ENCODE measurements around the gene VPS13D. TPM values are rescaled to one million over a fixed set of nuclear protein-coding genes. Genes with fewer than 3 reads are reported as not detected.

The VPS13D gene
- total RNA-seq, 4 donors from 2014 or later = 88.3 to 123 (median 113) TPM

DNA sequence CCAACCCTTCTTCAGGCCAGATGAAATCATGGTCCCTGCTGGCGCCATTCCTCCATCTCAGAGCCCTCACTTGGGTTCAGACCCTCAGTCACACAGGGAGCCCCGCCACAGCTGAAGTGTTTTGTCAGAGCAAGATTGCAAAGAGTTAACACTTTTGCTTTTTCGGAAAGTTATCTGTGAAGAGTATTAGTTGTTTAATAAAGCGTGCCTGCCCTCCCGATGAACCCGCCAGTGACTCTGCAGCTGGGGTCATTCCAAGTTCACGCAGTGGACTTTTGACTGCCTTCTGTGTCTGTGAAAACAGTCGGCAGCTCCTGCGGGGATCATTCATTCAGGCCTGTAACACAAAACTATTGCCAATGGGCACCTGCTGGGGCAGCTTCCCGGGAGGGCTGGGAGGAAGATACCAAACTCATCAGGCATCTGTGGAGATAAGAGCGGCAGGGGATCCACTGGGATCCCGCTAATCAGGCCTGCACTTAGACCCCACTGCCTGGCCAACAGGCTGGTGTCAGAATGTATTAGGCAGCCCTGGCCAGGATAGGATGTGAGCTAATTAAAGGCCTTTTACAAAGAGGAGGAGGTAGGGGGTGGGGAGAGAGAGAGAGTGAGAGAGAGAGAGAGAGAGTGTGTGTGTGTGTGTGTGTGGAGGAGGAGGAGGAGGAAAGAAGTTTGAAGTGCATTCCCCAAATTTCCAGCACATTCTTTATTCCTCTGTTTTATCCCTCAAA lies 203.7 kb downstream of the VPS13D start:
- Histone ChIP-seq H3K9me3 (no peaks in the 10 kb centered on the region), H3K4me1 (peaks cover 0 to 29% (median 5%) of the 10 kb centered on the region in 4 donors), H3K4me3 (no peak overlapping the region), H3K27me3 (no peaks in the 10 kb centered on the region), H3K36me3 (peaks cover 0 to 7% (median 0%) of the 10 kb centered on the region in 3 donors), H3K27ac (peak overlapping the region; percentile 8 to 66 (median 46))
- TF ChIP-seq POLR2A (IDR thresholded peaks at IDR 0.05) (no peak), CTCF (IDR thresholded peaks at IDR 0.05) (no peak)
- peak in 2 of 3 donors; percentile 71 to 75 for DNase-seq

- H3K27ac ChIP-seq = peak overlapping the region; percentile 8 to 66 (median 46)
Observed at GRCh38 chr1:12434174-12434573, 204.3 kb downstream of the VPS13D start.

DNA sequence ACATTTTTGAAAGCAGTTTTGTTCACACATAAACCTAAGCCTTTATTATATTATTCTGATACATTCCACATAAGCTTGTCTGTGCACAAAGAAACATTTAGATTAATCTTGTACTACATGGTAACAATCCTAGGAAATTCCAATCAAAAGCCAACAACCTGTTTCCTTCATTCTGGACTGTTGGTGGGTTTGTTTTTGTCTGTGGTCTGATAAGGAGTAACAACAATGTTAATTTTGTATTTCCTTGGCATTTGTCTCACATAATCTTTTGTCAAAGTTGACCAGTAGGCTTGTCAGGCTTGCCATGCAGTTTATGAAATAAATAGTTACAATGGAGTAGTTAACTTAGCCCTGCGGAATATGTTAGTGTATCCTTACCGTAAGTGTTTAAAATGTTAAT lies 204.9 kb downstream of the VPS13D start:
- Histone ChIP-seq H3K36me3 (peaks cover 0 to 11% (median 0%) of the 10 kb centered on the region in 3 donors), H3K9me3 (no peaks in the 10 kb centered on the region), H3K27me3 (no peaks in the 10 kb centered on the region), H3K4me3 (no peak overlapping the region), H3K27ac (peak overlapping the region in 3 of 4 donors; percentile 38 to 66 (median 54)), H3K4me1 (peaks cover 0 to 29% (median 5%) of the 10 kb centered on the region in 4 donors)
- no peak for DNase-seq
- no peak for TF ChIP-seq POLR2A (IDR thresholded peaks at IDR 0.05)
- no peak for TF ChIP-seq CTCF (IDR thresholded peaks at IDR 0.05)

More at GRCh38 chr1:12434174-12434573, 204.3 kb downstream of the VPS13D start:
- DNase-seq = peak in 1 of 3 donors; percentile 72
- H3K27me3 ChIP-seq = no peaks in the 10 kb centered on the region
- TF ChIP-seq POLR2A (IDR thresholded peaks at IDR 0.05) (no peak), CTCF (IDR thresholded peaks at IDR 0.05) (no peak)
- no peak overlapping the region for H3K4me3 ChIP-seq
- no peaks in the 10 kb centered on the region for H3K9me3 ChIP-seq
- H3K4me1 ChIP-seq = peaks cover 0 to 29% (median 5%) of the 10 kb centered on the region in 4 donors
- H3K36me3 ChIP-seq = peaks cover 0 to 11% (median 0%) of the 10 kb centered on the region in 3 donors

GRCh38 chr1:12435639-12436344 lies 206.0 kb downstream of the VPS13D start:
- no peaks in the 10 kb centered on the region for H3K27me3 ChIP-seq
- TF ChIP-seq CTCF (IDR thresholded peaks at IDR 0.05) = no peak
- TF ChIP-seq POLR2A (IDR thresholded peaks at IDR 0.05) = no peak
- no peaks in the 10 kb centered on the region for H3K9me3 ChIP-seq
- H3K27ac ChIP-seq = peak overlapping the region; percentile 12 to 59 (median 27)
- H3K4me1 ChIP-seq = peaks cover 0 to 29% (median 5%) of the 10 kb centered on the region in 4 donors
- DNase-seq = peak in 1 of 3 donors; percentile 57
- peaks cover 0 to 11% (median 0%) of the 10 kb centered on the region in 3 donors for H3K36me3 ChIP-seq
- H3K4me3 ChIP-seq = no peak overlapping the region

DNA sequence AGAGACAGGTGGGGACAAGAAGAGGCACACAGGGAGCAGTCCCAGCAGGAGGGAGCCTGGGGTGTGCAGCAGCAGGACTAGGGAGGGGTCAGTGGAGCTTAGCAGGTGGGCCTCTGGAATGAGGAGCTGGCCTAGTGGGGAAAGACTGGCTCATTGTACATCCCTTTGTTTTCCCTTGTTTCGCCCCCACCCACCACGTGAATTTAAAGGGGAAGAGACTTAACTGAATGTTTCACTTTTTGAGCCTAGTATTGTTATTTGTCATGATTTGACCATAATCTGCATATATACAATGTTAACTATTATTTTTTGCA lies 206.5 kb downstream of the VPS13D start:
- H3K4me1 ChIP-seq = peaks cover 0 to 29% (median 5%) of the 10 kb centered on the region in 4 donors
- H3K9me3 ChIP-seq = no peaks in the 10 kb centered on the region
- H3K4me3 ChIP-seq = no peak overlapping the region
- peaks cover 0 to 11% (median 0%) of the 10 kb centered on the region in 3 donors for H3K36me3 ChIP-seq
- H3K27ac ChIP-seq = peak overlapping the region; percentile 12 to 59 (median 27)
- no peak for DNase-seq
- TF ChIP-seq POLR2A (IDR thresholded peaks at IDR 0.05) (no peak), CTCF (IDR thresholded peaks at IDR 0.05) (no peak)
- H3K27me3 ChIP-seq = no peaks in the 10 kb centered on the region

Measured in Peyer's patch (tissue), 4 donors.